Breast epithelium (tissue), 4 donors: ENCODE measurements around the gene TEX261. TPM values are rescaled to one million over a fixed set of nuclear protein-coding genes. Genes with fewer than 3 reads are reported as not detected.
A peak's percentile ranks its signal among the peaks of the same experiment; 100 is the strongest.
"Not testable (repeated sequence)": the region's sequence is repeated elsewhere in the genome, so short reads cannot be mapped to it uniquely, and the experiment has no call there.

ENCODE experiments used
- DNase-seq, 2 donors: peaks; one replicate each; pipeline ENCODE4 v3.0.0-alpha.2; 2019; ENCODE audit warnings: low spot score in 2 of 2
- H3K27ac ChIP-seq, 2 donors: fragments of 200-600 bp; sonication (generic) in 1 of 2; one replicate each; pipeline ENCODE4 v1.5.1; 2016 to 2019; ENCODE audit warnings: mild to moderate bottlenecking in 1 of 2
- H3K27me3 ChIP-seq, 2 donors: fragments of 200-600 bp; sonication (generic) in 1 of 2; one replicate each; pipeline versions ENCODE4 v1.5.1 to v1.6.0; 2017 to 2019; ENCODE audit warnings: control low read depth in 1 of 2, mild to moderate bottlenecking in 1 of 2
- H3K36me3 ChIP-seq: fragments of 200-600 bp; one replicate; pipeline ENCODE4 v1.5.1; 2019
- H3K4me1 ChIP-seq, 2 donors: fragments of 200-600 bp; sonication (generic); one replicate each; pipeline ENCODE4 v1.5.1; 2016 to 2019; ENCODE audit warnings: control low read depth in 1 of 2
- H3K4me3 ChIP-seq, 3 donors: fragments of 200-600 bp; sonication (generic); 1 replicate in 2 of 3; 2 replicates in 1 of 3; pipeline ENCODE4 v1.5.1; 2016 to 2019; ENCODE audit warnings: mild to moderate bottlenecking in 3 of 3, moderate library complexity in 2 of 3
- H3K9me3 ChIP-seq, 2 donors: fragments of 200-600 bp; sonication (generic) in 1 of 2; one replicate each; pipeline ENCODE4 v1.5.1; 2016 to 2019; ENCODE audit warnings: control low read depth in 1 of 2
- POLR2A ChIP-seq: fragments of 450-650 bp; IDR thresholded peaks from one replicate; pipeline ENCODE4 v1.6.1; 2016; ENCODE audit warnings: antibody characterized with exemption, mild to moderate bottlenecking, moderate library complexity
- POLR2AphosphoS5 ChIP-seq, 3 donors: sonication (generic); formaldehyde crosslinking; IDR thresholded peaks; one replicate each; pipeline ENCODE4 v1.6.1; 2017; ENCODE audit warnings: antibody characterized with exemption in 3 of 3
- intact Hi-C: fragments of 100-400 bp; cut with DNase I; formaldehyde crosslinking; loops from one replicate; pipeline ENCODE4 v1.15.1; 2023; ENCODE audit warnings: low total_unique reads
- total RNA-seq, 3 donors: library from RNA; depleted of rRNA; stranded (reverse); fragments of >200 nt; gene quantifications; one replicate each; pipeline ENCODE4 v1.1.0, GENCODE V29; 2016
- TF ChIP-seq, protein P1 (sequence below), 3 donors: fragments of 450-650 bp; IDR thresholded peaks; one replicate each; pipeline ENCODE4 v1.5.1; 2016 to 2017; ENCODE audit warnings: antibody characterized with exemption in 3 of 3, mild to moderate bottlenecking in 3 of 3, moderate library complexity in 3 of 3

TEX261 gene
- total RNA-seq, 3 donors from 2014 or later, result 39.5 to 48.8 (median 40.0) TPM

- H3K36me3 ChIP-seq, result no peaks in the 10 kb centered on the region
- H3K27ac ChIP-seq, result no peak overlapping the region
- H3K27me3 ChIP-seq, result no peaks in the 10 kb centered on the region
- no peak for TF ChIP-seq POLR2A
- TF ChIP-seq, protein P1, sequence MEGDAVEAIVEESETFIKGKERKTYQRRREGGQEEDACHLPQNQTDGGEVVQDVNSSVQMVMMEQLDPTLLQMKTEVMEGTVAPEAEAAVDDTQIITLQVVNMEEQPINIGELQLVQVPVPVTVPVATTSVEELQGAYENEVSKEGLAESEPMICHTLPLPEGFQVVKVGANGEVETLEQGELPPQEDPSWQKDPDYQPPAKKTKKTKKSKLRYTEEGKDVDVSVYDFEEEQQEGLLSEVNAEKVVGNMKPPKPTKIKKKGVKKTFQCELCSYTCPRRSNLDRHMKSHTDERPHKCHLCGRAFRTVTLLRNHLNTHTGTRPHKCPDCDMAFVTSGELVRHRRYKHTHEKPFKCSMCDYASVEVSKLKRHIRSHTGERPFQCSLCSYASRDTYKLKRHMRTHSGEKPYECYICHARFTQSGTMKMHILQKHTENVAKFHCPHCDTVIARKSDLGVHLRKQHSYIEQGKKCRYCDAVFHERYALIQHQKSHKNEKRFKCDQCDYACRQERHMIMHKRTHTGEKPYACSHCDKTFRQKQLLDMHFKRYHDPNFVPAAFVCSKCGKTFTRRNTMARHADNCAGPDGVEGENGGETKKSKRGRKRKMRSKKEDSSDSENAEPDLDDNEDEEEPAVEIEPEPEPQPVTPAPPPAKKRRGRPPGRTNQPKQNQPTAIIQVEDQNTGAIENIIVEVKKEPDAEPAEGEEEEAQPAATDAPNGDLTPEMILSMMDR (IDR thresholded peaks at IDR 0.05), result peak; percentile 54 to 78 (median 67)
- intact Hi-C loops, result no loop called here
- no peaks in the 10 kb centered on the region for H3K4me1 ChIP-seq
- no peaks in the 10 kb centered on the region for H3K9me3 ChIP-seq
- peak overlapping the region in 2 of 3 donors; percentile 30 to 53 for H3K4me3 ChIP-seq
- peak; percentile 45 to 73 for DNase-seq
Observed at GRCh38 chr2:71000780-71001591, 6.3 kb upstream of the TEX261 start.

GRCh38 chr2:70999931-71000330 is 5.3 kb upstream of the TEX261 start:
- H3K9me3 ChIP-seq, H3K36me3 ChIP-seq, H3K27ac ChIP-seq, DNase-seq, H3K4me3 ChIP-seq, intact Hi-C loops, H3K27me3 ChIP-seq, H3K4me1 ChIP-seq: not testable (repeated sequence)

- intact Hi-C loops, result no loop called here
- H3K4me3 ChIP-seq, result no peak overlapping the region
- no peak overlapping the region for H3K27ac ChIP-seq
- no peaks in the 10 kb centered on the region for H3K9me3 ChIP-seq
- no peak for DNase-seq
- H3K36me3 ChIP-seq, result no peaks in the 10 kb centered on the region
- no peaks in the 10 kb centered on the region for H3K4me1 ChIP-seq
- no peak for TF ChIP-seq POLR2AphosphoS5 (IDR thresholded peaks at IDR 0.05)
- no peak for TF ChIP-seq POLR2A
- TF ChIP-seq, protein P1 (IDR thresholded peaks at IDR 0.05), result no peak
- no peaks in the 10 kb centered on the region for H3K27me3 ChIP-seq
Observed at GRCh38 chr2:70999362-70999761, 4.7 kb upstream of the TEX261 start.

DNA sequence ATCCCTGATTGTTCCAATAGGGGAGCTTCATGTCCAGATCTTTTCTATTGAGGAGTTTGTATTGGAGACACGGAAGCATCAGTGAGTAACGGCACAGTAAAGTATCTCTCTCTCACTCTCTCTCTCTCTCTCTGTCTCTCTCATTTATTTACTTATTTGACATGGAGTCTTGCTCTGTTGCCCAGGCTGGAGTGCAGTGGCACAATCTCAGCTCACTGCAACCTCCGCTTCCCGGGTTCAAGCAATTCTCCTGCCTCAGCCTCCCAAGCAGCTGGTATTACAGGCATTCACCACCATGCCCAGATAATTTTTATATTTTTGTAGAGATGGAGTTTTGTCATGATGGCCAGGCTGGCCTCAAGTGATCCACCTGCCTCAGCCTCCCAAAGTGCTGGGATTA is 4.2 kb upstream of the TEX261 start:
- intact Hi-C loops, H3K36me3 ChIP-seq, H3K4me3 ChIP-seq, H3K27ac ChIP-seq, H3K9me3 ChIP-seq, H3K27me3 ChIP-seq, DNase-seq, H3K4me1 ChIP-seq: not testable (repeated sequence)

DNA sequence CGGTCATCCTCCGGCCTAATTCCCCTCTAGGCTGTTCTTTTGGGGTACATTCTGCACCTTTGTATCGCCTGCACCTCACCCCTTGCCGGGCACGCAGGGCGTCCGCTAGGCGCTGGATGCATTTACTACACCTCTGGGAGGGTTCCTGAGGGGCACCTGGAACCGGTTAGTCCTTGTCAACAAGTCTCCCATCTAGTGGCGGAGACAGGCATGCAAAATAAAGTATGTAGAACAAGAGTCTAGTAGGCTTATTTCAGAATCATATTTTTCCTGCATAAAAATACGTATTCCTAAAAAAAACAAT is 705 bp upstream of the TEX261 start:
- no peak for DNase-seq
- intact Hi-C loops, result no loop called here

GRCh38 chr2:70994009-70994698 is 519 bp downstream of the TEX261 start:
- peak overlapping the region; percentile 84 to 100 (median 85) for H3K4me3 ChIP-seq
- no peaks in the 10 kb centered on the region for H3K27me3 ChIP-seq
- intact Hi-C loops, result no loop called here
- TF ChIP-seq, protein P1 (IDR thresholded peaks at IDR 0.05), result no peak
- no peak for TF ChIP-seq POLR2A
- H3K27ac ChIP-seq, result peak overlapping the region; percentile 88 to 89
- no peak for DNase-seq
- H3K4me1 ChIP-seq, result peaks cover 2 to 9% of the 10 kb centered on the region in 2 donors
- H3K36me3 ChIP-seq, result no peaks in the 10 kb centered on the region
- H3K9me3 ChIP-seq, result no peaks in the 10 kb centered on the region

More for the DNA sequence above, 705 bp upstream of the TEX261 start:
- H3K27me3 ChIP-seq, result no peaks in the 10 kb centered on the region
- H3K4me1 ChIP-seq, result peaks cover 2 to 9% of the 10 kb centered on the region in 2 donors
- H3K36me3 ChIP-seq, result no peaks in the 10 kb centered on the region
- TF ChIP-seq, protein P1 (IDR thresholded peaks at IDR 0.05), result peak in 2 of 3 donors; percentile 27 to 36
- TF ChIP-seq POLR2AphosphoS5 (IDR thresholded peaks at IDR 0.05), result no peak
- no peak for TF ChIP-seq POLR2A
- peak overlapping the region; percentile 88 to 89 for H3K27ac ChIP-seq
- peak overlapping the region; percentile 84 to 100 (median 85) for H3K4me3 ChIP-seq
- no peaks in the 10 kb centered on the region for H3K9me3 ChIP-seq
